Loucy (cell line): ENCODE measurements around the gene ARL13A.

Source experiments
- CTCF ChIP-seq: fragments of 200-600 bp; sonication (generic); conservative IDR thresholded peaks from 2 replicates; pipeline ENCODE4 v1.5.1; 2014; ENCODE audit warnings: mild to moderate bottlenecking, antibody characterized with exemption, low read length
- EZH2phosphoT487 ChIP-seq: fragments of 200-600 bp; IDR thresholded peaks from 2 replicates; pipeline ENCODE4 v1.6.1; 2018; ENCODE audit warnings: antibody characterized with exemption, mild to moderate bottlenecking, moderate library complexity, borderline replicate concordance

DNA sequence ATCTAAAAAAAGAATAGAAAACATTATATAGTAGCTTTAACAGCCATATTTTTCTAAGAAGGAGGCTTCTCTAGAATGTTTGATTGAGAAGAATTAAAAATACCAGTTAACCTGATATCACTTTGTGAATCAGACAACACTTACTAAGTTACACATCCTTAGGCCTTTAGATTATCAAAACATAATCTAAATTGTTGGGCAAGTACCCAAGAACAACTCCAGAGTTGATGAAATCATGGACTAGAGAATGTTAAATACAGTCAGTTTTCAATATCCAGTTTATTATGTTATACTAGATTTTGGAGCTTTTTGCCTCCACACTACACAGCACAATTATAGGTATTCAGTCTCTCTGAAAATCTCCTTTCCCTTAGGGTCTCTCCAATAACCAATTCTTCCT, 39.6 kb downstream of the ARL13A start:
- no peak for TF ChIP-seq CTCF
- TF ChIP-seq EZH2phosphoT487: no peak
